ENCODE measurements around the gene PDXK.
"Not testable (repeated sequence)": the region's sequence is repeated elsewhere in the genome, so short reads cannot be mapped to it uniquely, and the experiment has no call there.

PDXK gene

DNA sequence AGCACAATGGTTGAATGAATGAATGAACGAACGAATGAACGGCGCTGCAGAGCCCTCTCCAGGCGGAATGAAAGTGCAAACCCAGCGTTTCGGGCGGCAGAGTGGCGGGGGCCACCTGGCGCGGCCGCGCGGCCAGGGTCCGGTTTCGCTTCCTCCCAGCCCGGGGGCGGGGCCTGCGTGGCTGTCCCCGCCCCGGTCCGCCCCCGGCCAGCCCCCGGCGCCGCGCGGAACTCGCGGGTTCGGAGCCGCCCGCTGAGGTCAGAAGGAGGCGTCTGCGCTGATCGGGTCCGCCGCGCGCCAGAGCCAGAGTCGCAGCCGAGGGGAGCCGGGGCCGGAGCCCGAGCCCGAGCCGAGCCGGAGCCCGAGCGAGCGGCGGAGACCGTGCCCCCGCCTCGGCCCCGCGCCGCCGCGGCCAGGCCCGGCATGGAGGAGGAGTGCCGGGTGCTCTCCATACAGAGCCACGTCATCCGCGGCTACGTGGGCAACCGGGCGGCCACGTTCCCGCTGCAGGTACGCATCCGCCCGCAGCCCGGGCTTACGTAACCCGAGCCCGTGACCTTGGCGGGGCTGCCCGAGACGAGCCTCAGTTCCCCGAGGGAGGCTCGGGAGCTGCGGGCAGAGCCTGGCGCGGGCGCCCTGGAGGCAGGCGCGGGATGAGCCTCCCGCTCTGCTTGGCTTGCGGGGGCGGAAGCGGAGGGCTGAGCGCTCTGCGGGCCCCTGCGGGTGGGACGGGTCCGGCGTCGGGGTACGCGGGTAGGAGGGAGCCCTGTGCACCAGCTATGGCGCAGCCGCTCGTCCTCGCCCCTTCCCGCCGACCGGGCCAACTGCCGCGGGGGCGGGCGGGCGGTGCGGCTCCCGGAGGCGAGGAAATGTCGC is at the start of gene PDXK:
Gene PDXK, plus strand, starts transcription at position 258 of the 876 bp plus-strand sequence. Its CDS starts 166 bp downstream, at position 424.
- Mint-ChIP-seq H3K27ac (peak within 1 kb of the TSS; percentile 80), H3K9me3 (no peaks in the 10 kb centered on the region), H3K4me1 (peaks cover 36% of the 10 kb centered on the region), H3K36me3 (no peaks in the 10 kb centered on the region), H3K4me3 (peak within 1 kb of the TSS; percentile 86), H3K27me3 (peaks cover 7% of the 10 kb centered on the region)
- ATAC-seq (ENCODE audit: low read depth) = peak; percentile 82
- peak; percentile 89 to 90 for DNase-seq (ENCODE audit: low spot score in 2 of 2)

DNA sequence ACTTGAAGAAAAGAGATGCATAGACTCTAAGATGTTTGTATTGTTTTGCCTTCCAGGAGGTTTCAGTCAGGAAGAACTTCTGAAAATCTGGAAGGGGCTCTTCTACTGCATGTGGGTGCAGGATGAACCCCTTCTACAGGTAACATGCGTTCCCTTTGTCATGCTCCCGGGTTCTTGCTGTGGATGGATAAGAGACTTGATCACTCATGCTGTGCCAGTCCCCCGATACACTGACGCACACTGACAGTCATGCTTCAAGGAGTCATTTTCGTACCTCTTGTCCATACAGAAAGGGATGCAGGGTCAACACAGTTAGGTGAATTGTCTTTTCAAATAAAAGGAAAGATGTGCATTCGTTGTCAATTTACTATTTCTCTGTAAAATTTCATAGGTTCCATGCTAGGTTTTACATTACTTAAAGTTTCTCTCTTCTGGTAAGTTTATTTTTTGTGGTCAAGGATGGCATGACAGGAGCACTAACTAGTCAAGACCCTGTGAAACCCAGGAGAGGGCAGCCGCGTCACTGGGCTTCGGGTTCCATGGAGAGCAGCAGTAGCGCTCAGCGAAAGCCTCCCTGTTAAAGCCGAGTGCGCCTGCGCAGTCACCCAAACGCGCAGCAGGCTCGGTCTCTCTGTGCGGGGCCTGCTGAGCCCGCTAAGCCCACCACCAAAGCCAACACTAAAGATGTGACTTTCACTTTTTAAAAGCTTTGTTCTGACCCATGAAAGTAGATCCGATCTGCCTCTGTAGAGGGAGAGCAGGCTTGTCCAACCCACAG is 48.9 kb upstream of the PDXK start:
- peaks cover 17% of the 10 kb centered on the region for H3K36me3 Mint-ChIP-seq
- H3K4me1 Mint-ChIP-seq = peaks cover 8% of the 10 kb centered on the region
- ATAC-seq (ENCODE audit: low read depth) (no peak), DNase-seq (ENCODE audit: low spot score in 2 of 2) (no peak)
- no peak overlapping the region for H3K27ac Mint-ChIP-seq
- no peaks in the 10 kb centered on the region for H3K27me3 Mint-ChIP-seq
- H3K9me3 Mint-ChIP-seq = peaks cover 1% of the 10 kb centered on the region
- H3K4me3 Mint-ChIP-seq = no peak overlapping the region

DNA sequence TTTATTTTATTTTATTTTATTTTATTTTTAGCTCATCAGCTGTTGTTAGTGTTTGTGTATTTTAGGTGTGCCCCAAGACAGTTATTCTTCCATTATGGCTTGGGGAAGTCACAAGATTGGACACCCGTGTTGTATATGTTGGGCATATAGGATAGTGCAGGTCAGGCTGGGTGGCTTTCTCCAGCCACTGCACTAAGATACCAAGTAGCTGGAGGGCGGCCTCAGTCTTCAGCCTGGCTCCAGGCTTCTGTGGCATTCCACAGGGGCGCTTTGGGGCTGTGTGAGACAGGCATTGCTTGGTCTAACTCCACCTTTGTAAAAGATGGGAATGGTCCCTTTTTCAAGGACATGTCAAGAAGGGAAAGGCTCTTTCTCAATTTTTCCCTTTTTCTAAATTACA is 43.1 kb upstream of the PDXK start:
- no peak for ATAC-seq (ENCODE audit: low read depth)
- Mint-ChIP-seq H3K4me3 (no peak overlapping the region), H3K36me3 (peaks cover 27% of the 10 kb centered on the region), H3K27me3 (no peaks in the 10 kb centered on the region), H3K9me3 (no peaks in the 10 kb centered on the region), H3K4me1 (peaks cover 3% of the 10 kb centered on the region), H3K27ac (no peak overlapping the region)
- DNase-seq (ENCODE audit: low spot score in 2 of 2) = no peak

DNA sequence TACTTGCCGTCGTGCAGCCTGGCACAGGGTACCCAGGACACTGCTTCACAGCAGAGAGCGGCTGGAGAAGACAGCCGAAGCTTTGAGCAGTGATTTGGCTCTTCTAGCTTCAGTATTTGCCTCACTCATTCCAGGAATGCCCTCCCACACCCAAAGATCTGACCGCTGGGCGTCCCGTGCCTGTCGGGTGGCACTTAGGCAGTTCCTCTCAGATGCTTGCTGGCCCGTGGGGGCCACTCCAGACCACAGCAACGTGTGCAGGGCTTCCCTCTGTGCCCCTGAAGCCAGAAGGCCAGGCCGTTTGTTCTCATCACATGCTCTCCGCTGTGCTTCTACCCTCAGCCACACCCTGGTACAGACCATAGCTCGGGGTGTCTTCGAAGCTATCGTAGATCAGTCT is 42.5 kb upstream of the PDXK start:
- no peak overlapping the region for H3K27ac Mint-ChIP-seq
- H3K9me3 Mint-ChIP-seq = no peaks in the 10 kb centered on the region
- peaks cover 27% of the 10 kb centered on the region for H3K36me3 Mint-ChIP-seq
- no peaks in the 10 kb centered on the region for H3K27me3 Mint-ChIP-seq
- peaks cover 3% of the 10 kb centered on the region for H3K4me1 Mint-ChIP-seq
- DNase-seq (ENCODE audit: low spot score in 2 of 2) (no peak), ATAC-seq (ENCODE audit: low read depth) (no peak)
- no peak overlapping the region for H3K4me3 Mint-ChIP-seq

DNA sequence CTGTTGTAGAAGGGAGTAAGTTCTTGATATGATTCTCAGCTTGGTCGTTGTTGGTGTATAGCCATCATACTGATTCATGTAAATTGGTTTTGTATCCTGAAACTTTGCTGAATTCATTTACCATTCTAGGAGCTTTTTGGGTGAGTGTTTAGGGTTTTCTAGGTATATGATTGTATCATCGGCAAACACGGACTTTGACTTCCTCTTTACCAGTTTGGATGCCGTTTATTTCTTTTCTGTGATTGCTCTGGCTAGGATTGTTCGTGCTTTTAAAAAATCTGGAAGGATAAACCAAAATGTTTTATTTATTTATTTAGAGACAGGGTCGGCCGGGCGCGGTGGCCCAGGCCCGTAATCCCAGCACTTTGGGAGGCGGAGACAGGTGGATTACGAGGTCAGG is 39.0 kb upstream of the PDXK start:
- no peak overlapping the region for H3K4me3 Mint-ChIP-seq
- no peak overlapping the region for H3K27ac Mint-ChIP-seq
- DNase-seq (ENCODE audit: low spot score in 2 of 2) (no peak), ATAC-seq (ENCODE audit: low read depth) (no peak)
- no peaks in the 10 kb centered on the region for H3K9me3 Mint-ChIP-seq
- peaks cover 3% of the 10 kb centered on the region for H3K4me1 Mint-ChIP-seq
- H3K27me3 Mint-ChIP-seq = no peaks in the 10 kb centered on the region
- peaks cover 38% of the 10 kb centered on the region for H3K36me3 Mint-ChIP-seq

DNA sequence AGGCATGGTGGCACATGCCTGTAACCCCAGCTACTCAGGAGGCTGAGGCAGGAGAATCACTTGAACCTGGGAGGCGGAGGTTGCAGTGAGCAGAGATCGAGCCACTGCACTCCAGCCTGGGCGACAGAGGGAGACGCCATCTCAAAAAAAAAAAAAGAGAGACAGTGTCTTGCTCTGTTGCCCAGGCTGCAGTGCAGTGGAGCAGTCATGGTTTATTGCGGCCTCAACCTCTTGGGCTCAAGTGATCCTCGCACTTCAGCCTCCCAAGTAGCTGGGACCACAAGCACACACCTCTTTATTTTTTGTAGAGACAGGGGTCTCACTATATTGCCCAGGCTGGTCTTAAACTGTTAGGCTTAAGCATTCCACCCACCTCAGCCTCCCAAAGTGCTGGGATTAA is 38.5 kb upstream of the PDXK start:
- H3K27ac Mint-ChIP-seq; H3K9me3 Mint-ChIP-seq; H3K4me1 Mint-ChIP-seq; ATAC-seq (ENCODE audit: low read depth); H3K27me3 Mint-ChIP-seq; H3K4me3 Mint-ChIP-seq; DNase-seq (ENCODE audit: low spot score in 2 of 2): not testable (repeated sequence)
- H3K36me3 Mint-ChIP-seq = peaks cover 39% of the 10 kb centered on the region

DNA sequence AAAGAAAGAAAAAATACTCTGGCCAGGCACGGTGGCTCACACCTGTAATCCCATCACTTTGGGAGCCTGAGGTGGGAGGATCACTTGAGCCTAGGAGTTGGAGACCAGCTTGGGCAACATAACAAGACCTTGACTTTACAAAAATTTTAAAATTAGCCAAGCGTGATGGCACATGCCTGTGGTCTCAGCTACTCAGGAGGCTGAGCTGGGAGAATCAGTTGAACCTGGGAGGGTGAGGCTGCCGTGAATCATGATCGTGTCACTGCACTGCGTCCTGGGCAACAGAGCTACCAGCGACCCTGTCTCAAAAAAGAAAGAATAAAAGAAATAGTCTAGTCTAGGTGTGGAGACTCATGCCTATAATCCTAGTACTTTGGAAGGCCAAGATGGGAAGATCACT is 37.3 kb upstream of the PDXK start:
- H3K4me3 Mint-ChIP-seq = no peak overlapping the region
- peaks cover 45% of the 10 kb centered on the region for H3K36me3 Mint-ChIP-seq
- no peaks in the 10 kb centered on the region for H3K27me3 Mint-ChIP-seq
- no peaks in the 10 kb centered on the region for H3K9me3 Mint-ChIP-seq
- H3K4me1 Mint-ChIP-seq = peaks cover 3% of the 10 kb centered on the region
- DNase-seq (ENCODE audit: low spot score in 2 of 2) (no peak), ATAC-seq (ENCODE audit: low read depth) (no peak)
- no peak overlapping the region for H3K27ac Mint-ChIP-seq

DNA sequence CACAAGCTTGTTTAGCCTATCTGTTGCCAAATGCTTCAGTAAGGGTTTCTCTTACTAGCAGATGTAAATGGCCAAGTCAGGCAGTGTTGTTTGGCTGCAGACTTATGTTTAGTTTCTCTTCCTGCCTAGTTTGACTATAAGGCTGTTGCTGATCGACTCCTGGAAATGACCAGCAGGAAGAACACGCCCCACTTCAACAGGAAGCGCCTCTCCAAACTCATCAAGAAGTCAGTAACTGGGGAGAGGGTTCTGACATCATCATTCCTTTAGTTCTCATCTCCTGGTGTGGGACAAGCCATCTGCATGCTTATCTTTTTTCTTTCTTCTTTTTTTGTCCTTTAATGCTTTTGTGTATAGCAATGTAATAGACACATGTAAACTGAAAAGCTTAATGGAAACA is 34.5 kb upstream of the PDXK start:
- no peak for DNase-seq (ENCODE audit: low spot score in 2 of 2)
- peaks cover 17% of the 10 kb centered on the region for H3K4me1 Mint-ChIP-seq
- no peak overlapping the region for H3K27ac Mint-ChIP-seq
- peaks cover 46% of the 10 kb centered on the region for H3K36me3 Mint-ChIP-seq
- no peak overlapping the region for H3K4me3 Mint-ChIP-seq
- ATAC-seq (ENCODE audit: low read depth) = no peak
- H3K27me3 Mint-ChIP-seq = no peaks in the 10 kb centered on the region
- no peaks in the 10 kb centered on the region for H3K9me3 Mint-ChIP-seq

DNA sequence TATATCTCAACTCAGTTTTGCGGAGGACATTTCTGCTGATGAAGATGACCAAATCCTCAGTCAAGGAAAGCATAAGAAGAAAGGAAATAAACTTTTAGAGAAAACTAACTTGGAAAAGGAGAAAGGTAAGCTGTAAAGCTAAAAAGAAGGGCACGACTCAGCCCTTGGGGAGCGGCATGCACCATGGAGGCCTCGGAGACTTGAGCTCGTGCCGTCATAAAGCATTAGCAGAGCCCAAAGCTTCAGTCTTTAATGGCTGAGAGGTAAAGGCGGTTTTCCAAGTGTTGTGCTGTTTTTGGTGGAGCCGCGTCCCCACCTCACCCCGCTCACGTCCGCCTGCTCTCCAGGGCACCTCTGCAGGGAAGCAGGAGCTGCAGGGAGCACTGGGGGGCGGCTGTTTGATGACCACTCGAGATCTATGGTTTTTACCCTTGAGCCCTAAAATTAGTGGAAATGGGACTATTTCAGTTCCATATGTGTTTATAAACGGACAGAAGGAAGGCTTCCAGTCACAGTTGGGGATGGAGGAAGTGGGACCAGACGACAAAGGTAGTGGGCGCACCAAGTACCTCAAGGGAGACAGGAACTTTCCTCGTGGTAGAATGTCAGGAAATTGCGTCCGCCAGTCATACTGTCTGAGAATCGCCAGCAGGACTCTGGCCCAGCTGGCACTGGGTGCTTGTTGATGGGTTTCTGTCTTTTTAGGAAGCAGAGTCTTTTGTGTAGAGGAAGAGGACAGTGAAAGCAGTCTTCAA is 31.9 kb upstream of the PDXK start:
- Mint-ChIP-seq H3K9me3 (no peaks in the 10 kb centered on the region), H3K4me1 (peaks cover 14% of the 10 kb centered on the region), H3K27me3 (no peaks in the 10 kb centered on the region), H3K36me3 (peaks cover 43% of the 10 kb centered on the region), H3K4me3 (no peak overlapping the region), H3K27ac (no peak overlapping the region)
- no peak for ATAC-seq (ENCODE audit: low read depth)
- DNase-seq (ENCODE audit: low spot score in 2 of 2) = no peak

DNA sequence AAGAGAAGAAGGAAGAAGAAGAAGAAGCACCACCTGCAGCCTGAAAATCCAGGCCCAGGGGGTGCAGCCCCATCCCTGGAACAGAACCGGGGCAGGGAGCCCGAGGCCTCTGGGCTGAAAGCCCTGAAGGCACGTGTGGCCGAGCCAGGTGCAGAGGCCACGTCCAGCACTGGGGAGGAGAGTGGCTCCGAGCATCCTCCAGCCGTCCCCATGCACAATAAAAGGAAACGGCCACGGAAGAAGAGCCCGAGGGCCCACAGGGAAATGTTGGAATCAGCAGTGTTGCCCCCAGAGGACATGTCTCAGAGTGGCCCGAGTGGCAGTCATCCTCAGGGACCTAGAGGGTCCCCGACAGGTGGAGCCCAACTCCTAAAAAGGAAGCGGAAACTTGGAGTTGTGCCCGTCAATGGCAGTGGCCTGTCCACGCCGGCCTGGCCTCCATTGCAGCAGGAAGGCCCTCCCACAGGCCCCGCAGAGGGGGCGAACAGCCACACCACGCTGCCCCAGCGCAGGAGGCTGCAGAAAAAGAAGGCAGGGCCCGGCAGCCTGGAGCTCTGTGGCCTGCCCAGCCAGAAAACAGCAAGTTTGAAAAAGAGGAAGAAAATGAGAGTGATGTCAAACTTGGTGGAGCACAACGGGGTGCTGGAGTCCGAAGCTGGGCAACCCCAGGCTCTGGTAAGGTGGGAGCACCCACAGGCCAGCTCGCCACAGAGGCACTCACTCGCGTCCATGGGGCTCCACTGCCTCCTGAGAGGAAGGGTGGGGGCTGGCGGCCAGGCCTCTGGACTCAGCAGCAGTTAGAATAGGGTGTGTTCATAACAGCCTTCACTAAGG is 31.1 kb upstream of the PDXK start:
- Mint-ChIP-seq H3K27ac (peak overlapping the region; percentile 52), H3K27me3 (no peaks in the 10 kb centered on the region), H3K4me1 (peaks cover 14% of the 10 kb centered on the region), H3K4me3 (no peak overlapping the region), H3K9me3 (no peaks in the 10 kb centered on the region), H3K36me3 (peaks cover 37% of the 10 kb centered on the region)
- ATAC-seq (ENCODE audit: low read depth) (peak; percentile 93), DNase-seq (ENCODE audit: low spot score in 2 of 2) (peak; percentile 19 to 30)

DNA sequence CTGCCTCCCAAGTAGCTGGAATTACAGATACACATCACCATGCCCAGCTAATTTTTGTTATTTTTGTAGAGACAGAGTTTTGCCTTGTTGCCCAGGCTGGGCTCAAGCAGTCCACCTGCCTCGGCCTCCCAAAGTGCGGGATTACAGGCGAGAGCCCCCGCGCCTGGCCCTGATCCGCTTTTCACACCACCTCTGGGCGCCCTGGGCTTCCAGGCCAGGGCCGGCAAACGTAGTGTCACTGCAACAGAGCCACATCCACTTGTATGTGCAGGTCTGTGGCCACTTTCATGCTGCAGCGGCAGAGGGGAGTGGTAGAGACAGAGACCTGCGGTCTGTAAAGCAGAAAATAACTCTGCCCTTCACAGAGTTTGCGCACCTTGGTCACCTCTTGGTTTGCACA is 30.0 kb upstream of the PDXK start:
- DNase-seq (ENCODE audit: low spot score in 2 of 2) = no peak
- no peak for ATAC-seq (ENCODE audit: low read depth)
- Mint-ChIP-seq H3K27ac (no peak overlapping the region), H3K4me1 (peaks cover 14% of the 10 kb centered on the region), H3K27me3 (no peaks in the 10 kb centered on the region), H3K9me3 (no peaks in the 10 kb centered on the region), H3K36me3 (peaks cover 36% of the 10 kb centered on the region), H3K4me3 (no peak overlapping the region)

DNA sequence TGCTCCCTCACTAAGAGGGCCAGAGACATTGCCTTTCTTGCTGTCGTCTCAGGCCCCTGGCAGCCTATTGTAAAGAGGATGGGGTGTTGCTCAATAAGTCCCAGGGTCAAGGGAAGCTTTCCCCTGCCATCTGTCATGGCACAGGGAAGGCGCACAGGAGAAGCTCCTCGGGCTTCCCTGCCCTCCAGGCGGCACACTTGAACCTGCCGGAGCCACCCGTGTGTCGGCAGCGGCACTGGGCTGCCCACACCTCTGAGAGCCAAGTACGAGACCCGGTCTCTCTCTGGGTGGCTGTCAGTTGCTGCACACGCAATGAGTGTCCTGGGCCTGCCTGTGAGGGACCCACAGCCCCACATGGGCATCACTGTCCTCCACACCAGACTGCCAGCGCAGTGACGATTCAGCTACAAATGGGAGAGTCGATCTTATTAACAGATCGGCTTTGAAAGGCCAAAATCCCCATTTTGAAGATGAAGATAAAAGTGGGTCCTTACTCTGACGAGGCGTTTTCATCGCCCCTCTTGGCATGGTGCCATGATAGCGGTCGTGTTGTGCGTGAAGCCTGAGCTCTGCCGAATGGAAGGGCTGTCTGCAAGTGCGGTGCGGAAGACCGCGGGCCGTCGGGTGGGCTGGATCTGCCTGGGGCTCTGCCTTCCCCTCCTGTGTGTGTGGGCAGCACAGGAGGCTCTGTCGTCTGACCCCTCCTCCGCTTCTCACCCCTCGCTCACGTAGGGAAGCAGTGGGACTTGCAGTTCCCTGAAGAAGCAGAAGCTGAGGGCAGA is 29.2 kb upstream of the PDXK start:
- DNase-seq (ENCODE audit: low spot score in 2 of 2) (no peak), ATAC-seq (ENCODE audit: low read depth) (no peak)
- Mint-ChIP-seq H3K4me1 (peaks cover 14% of the 10 kb centered on the region), H3K9me3 (no peaks in the 10 kb centered on the region), H3K36me3 (peaks cover 36% of the 10 kb centered on the region), H3K4me3 (no peak overlapping the region), H3K27ac (no peak overlapping the region), H3K27me3 (no peaks in the 10 kb centered on the region)

DNA sequence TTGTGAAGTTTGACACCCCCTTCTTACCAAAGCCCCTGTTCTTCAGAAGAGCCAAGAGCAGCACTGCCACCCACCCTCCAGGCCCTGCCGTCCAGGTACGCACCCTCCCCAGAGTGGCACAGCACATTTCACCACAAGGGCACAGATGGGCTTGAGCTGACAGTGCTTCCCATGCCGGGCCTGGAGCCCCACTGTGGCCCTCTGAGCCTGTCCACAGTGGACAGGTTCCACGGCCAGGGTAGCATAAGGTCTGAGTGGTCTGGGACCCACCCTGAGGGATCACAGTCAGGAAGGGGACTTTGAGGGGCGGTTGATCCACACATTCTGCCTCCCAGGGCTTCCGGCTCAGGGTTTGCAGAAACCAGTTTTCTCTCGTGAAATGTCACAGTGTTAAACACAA is 28.6 kb upstream of the PDXK start:
- peaks cover 14% of the 10 kb centered on the region for H3K4me1 Mint-ChIP-seq
- DNase-seq (ENCODE audit: low spot score in 2 of 2) (no peak), ATAC-seq (ENCODE audit: low read depth) (no peak)
- no peaks in the 10 kb centered on the region for H3K27me3 Mint-ChIP-seq
- no peaks in the 10 kb centered on the region for H3K9me3 Mint-ChIP-seq
- no peak overlapping the region for H3K4me3 Mint-ChIP-seq
- H3K36me3 Mint-ChIP-seq = peaks cover 32% of the 10 kb centered on the region
- H3K27ac Mint-ChIP-seq = no peak overlapping the region

All from memory B cell (primary cell).